PC-3 (cell line): ENCODE data around the gene TRUB2. TPM values are rescaled to one million over a fixed set of nuclear protein-coding genes. Genes with fewer than 3 reads are reported as not detected.

Experiments used
- ATAC-seq: fragments of 200-7000 bp; cut with Tn5 transposase; 2 replicates; pipeline ENCODE4 v1.9.1; 2020; ENCODE audit warnings: mild to moderate bottlenecking, moderate library complexity
- BruUV-seq: library from RNA; stranded (reverse); fragments of 400-500 nt; replicated peaks from 2 replicates; lab custom pipeline; 2021; lab: Mats Ljungman, UMichigan
- CTCF ChIA-PET: fragments of 300-600 bp; sonication (Branson Sonifier 250); formaldehyde crosslinking; loops from one replicate; lab custom pipeline; 2022; ENCODE audit warnings: antibody characterized with exemption; lab: Charles Lee
- POLR2A ChIA-PET: fragments of 300-600 bp; sonication (Branson Sonifier 250); formaldehyde crosslinking; loops from one replicate; lab custom pipeline; 2022; ENCODE audit warnings: antibody characterized with exemption; ENCODE audit not compliant: unreplicated experiment; lab: Charles Lee
- DNase-seq: peaks from one replicate; pipeline ENCODE4 v3.0.0-alpha.2; 2015
- H2AFZ ChIP-seq: fragments of 300-600 bp; sonication (generic); 2 replicates; pipeline ENCODE4 v1.6.0; 2016; ENCODE audit warnings: antibody characterized with exemption, low read length
- H3F3A ChIP-seq: fragments of 300-600 bp; sonication (generic); one replicate; pipeline ENCODE4 v1.6.0; 2017; ENCODE audit warnings: antibody characterized with exemption, low read length, control low read depth, mild to moderate bottlenecking; ENCODE audit not compliant: unreplicated experiment
- H3K27ac ChIP-seq: fragments of 300-600 bp; sonication (generic); 2 replicates; pipeline ENCODE4 v1.5.1; 2016; ENCODE audit warnings: mild to moderate bottlenecking, low read length
- H3K27me3 ChIP-seq: fragments of 300-600 bp; sonication (generic); 2 replicates; pipeline ENCODE4 v1.6.1; 2016; ENCODE audit warnings: low read length, mixed read lengths
- H3K36me3 ChIP-seq: fragments of 300-600 bp; sonication (generic); 2 replicates; pipeline ENCODE4 v1.6.1; 2016; ENCODE audit warnings: low read depth, mixed run types, low read length, mixed read lengths
- H3K4me1 ChIP-seq: fragments of 300-600 bp; sonication (generic); 2 replicates; pipeline ENCODE4 v1.5.1; 2016; ENCODE audit warnings: low read length; ENCODE audit not compliant: insufficient read depth
- H3K4me2 ChIP-seq: fragments of 300-600 bp; sonication (generic); 2 replicates; pipeline ENCODE4 v1.6.0; 2016; ENCODE audit warnings: low read length
- H3K4me3 ChIP-seq: fragments of 300-600 bp; sonication (generic); 2 replicates; pipeline ENCODE4 v1.5.1; 2016; ENCODE audit warnings: mild to moderate bottlenecking, low read length, mixed read lengths
- H3K79me2 ChIP-seq: fragments of 300-600 bp; sonication (generic); 2 replicates; pipeline ENCODE4 v1.6.1; 2017; ENCODE audit warnings: low read length, mixed read lengths
- H3K9ac ChIP-seq: fragments of 300-600 bp; sonication (generic); 2 replicates; pipeline ENCODE4 v1.6.0; 2016; ENCODE audit warnings: mild to moderate bottlenecking, low read length
- H3K9me2 ChIP-seq: fragments of 300-600 bp; sonication (generic); replicated peaks from 2 replicates; pipeline ENCODE4 v1.6.1; 2016; ENCODE audit warnings: mixed run types, low read length, mixed read lengths
- H3K9me3 ChIP-seq: fragments of 300-600 bp; sonication (generic); 2 replicates; pipeline ENCODE4 v1.6.1; 2016; ENCODE audit warnings: low read length, mixed read lengths
- H4K20me1 ChIP-seq: fragments of 300-600 bp; sonication (generic); 2 replicates; pipeline ENCODE4 v1.6.1; 2016; ENCODE audit warnings: low read length, mixed read lengths
- EZH2 ChIP-seq: fragments of 300-600 bp; sonication (generic); IDR thresholded peaks from one replicate; pipeline ENCODE4 v1.6.1; 2017; ENCODE audit warnings: antibody characterized with exemption, mild to moderate bottlenecking, low read length; ENCODE audit not compliant: unreplicated experiment
- EZH2phosphoT487 ChIP-seq: fragments of 300-600 bp; sonication (generic); IDR thresholded peaks from 2 replicates; pipeline ENCODE4 v1.6.1; 2018; ENCODE audit warnings: mild to moderate bottlenecking, antibody characterized with exemption, low read length, borderline replicate concordance
- intact Hi-C: fragments of 100-400 bp; cut with micrococcal nuclease; formaldehyde crosslinking; loops from 2 replicates; pipeline ENCODE4 v1.9.0; 2023
- total RNA-seq: library from RNA; depleted of rRNA; stranded (reverse); fragments of >200 nt; gene quantifications from 2 replicates; pipeline ENCODE4 v1.2.3, GENCODE V29; 2014
- TF ChIP-seq, protein P1 (sequence below): fragments of 300-600 bp; sonication (generic); conservative IDR thresholded peaks from 2 replicates; pipeline ENCODE4 v1.5.1; 2017; ENCODE audit warnings: antibody characterized with exemption, low read depth, mild to moderate bottlenecking, low read length

Gene TRUB2
- total RNA-seq, 1 experiment from 2014 or later = 24.9 TPM

DNA sequence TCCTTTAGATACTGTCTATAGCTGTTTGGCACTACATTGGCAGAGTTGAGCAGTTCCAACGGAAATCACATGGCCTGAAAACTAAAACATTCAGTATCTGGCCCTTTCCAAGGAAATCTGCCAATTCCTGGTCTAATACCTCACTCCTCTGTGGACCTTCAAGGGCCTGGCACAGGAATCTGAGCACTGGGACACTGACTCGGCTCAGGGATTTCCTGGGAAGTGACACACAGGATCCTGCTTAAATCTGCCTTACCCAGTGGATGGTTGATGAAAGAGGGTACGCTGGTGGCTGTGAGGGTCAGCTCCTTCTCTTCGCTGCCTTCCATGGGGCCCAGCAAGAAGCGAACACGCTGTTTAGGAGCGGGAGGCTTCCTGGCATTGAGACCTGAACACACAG is 904 bp downstream of the TRUB2 start:
- ChIA-PET POLR2A (no interaction called here), CTCF (interaction anchor here (0.6 kb wide), 1 partner anchor 16 kb away, joined by 3 read pairs; no protein-coding TSS in a partner anchor)
- no peak overlapping the region; the same call in 1 of the 2 replicates for H2AFZ ChIP-seq
- H3K4me2 ChIP-seq = peak overlapping the region; percentile 85
- no peaks in the 10 kb centered on the region for H3F3A ChIP-seq
- DNase-seq (no peak), ATAC-seq (no peak)
- no peaks in the 10 kb centered on the region for H4K20me1 ChIP-seq
- no peaks in the 10 kb centered on the region for H3K27me3 ChIP-seq
- H3K36me3 ChIP-seq = peaks cover 4% of the 10 kb centered on the region; the same call in 1 of the 2 replicates
- peak overlapping the region; percentile 95 for H3K9ac ChIP-seq
- no peak overlapping the region for H3K27ac ChIP-seq
- TF ChIP-seq EZH2 (no peak), EZH2phosphoT487 (no peak)
- TF ChIP-seq, protein P1, sequence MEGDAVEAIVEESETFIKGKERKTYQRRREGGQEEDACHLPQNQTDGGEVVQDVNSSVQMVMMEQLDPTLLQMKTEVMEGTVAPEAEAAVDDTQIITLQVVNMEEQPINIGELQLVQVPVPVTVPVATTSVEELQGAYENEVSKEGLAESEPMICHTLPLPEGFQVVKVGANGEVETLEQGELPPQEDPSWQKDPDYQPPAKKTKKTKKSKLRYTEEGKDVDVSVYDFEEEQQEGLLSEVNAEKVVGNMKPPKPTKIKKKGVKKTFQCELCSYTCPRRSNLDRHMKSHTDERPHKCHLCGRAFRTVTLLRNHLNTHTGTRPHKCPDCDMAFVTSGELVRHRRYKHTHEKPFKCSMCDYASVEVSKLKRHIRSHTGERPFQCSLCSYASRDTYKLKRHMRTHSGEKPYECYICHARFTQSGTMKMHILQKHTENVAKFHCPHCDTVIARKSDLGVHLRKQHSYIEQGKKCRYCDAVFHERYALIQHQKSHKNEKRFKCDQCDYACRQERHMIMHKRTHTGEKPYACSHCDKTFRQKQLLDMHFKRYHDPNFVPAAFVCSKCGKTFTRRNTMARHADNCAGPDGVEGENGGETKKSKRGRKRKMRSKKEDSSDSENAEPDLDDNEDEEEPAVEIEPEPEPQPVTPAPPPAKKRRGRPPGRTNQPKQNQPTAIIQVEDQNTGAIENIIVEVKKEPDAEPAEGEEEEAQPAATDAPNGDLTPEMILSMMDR = no peak
- peaks cover 41% of the 10 kb centered on the region for H3K79me2 ChIP-seq
- intact Hi-C loops = no loop called here
- peak overlapping the region; percentile 85 for H3K4me3 ChIP-seq
- H3K9me3 ChIP-seq = no peaks in the 10 kb centered on the region
- peaks cover 6% of the 10 kb centered on the region; the same call in 1 of the 2 replicates for H3K4me1 ChIP-seq
- BruUV-seq = no TSS peak
- no peaks in the 10 kb centered on the region for H3K9me2 ChIP-seq

DNA sequence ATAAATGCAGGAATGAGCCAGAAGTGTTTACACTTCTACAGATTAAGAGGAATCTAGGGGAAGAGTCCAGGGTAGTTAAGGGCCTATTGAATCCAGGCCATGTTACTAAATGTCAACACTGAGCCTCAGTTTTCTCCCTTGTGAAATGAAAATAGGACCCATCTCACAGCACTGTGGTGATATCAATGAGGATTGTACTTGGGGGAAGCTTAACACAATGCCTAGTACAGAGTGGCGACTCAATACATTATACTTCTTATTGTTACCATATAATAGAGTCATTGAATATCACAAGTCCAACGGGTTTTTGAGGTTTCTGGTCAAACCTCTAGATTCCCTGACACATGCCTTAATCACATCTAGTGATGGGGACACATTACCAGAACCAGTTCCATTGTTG is 4.6 kb downstream of the TRUB2 start:
- ATAC-seq (no peak), DNase-seq (peak; percentile 30)
- POLR2A ChIA-PET = no interaction called here
- Histone ChIP-seq H3K27me3 (no peaks in the 10 kb centered on the region), H3K9me3 (no peaks in the 10 kb centered on the region), H3K36me3 (no peaks in the 10 kb centered on the region; the same call in 1 of the 2 replicates), H3F3A (no peaks in the 10 kb centered on the region), H3K4me3 (no peak overlapping the region), H3K9me2 (no peaks in the 10 kb centered on the region), H2AFZ (no peak overlapping the region), H3K4me1 (peaks cover 6% of the 10 kb centered on the region; the same call in 1 of the 2 replicates), H3K27ac (peak overlapping the region; percentile 32), H3K79me2 (peaks cover 14% of the 10 kb centered on the region), H3K4me2 (no peak overlapping the region), H3K9ac (no peak overlapping the region), H4K20me1 (no peaks in the 10 kb centered on the region)
- no TSS peak for BruUV-seq
- CTCF ChIA-PET = no interaction called here
- intact Hi-C loops = no loop called here
- TF ChIP-seq, protein P1 = no peak
- TF ChIP-seq EZH2phosphoT487 (no peak), EZH2 (no peak)

DNA sequence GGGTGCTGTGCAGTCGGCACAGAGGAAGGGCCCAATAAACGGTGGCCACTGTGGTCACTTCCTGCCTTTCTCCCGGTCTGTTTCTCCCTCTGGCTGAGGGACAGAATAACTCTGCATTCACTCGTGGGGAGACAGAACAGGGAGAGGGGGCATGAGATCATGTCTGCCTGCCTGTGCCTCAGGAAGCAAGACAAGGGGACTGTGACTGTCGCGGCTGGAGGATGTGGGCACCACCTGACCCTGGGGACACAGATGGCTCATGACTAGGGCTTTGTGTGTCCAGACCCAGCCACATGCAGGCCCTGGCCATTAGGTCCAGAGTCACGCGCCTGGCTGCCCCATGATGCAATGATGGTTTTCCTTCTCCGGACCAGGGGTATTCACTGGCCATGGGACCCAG is 5.8 kb downstream of the TRUB2 start:
- BruUV-seq = no TSS peak
- TF ChIP-seq, protein P1 = no peak
- no peak for TF ChIP-seq EZH2
- TF ChIP-seq EZH2phosphoT487 = no peak
- H3K36me3 ChIP-seq = peaks cover 2% of the 10 kb centered on the region; the same call in 1 of the 2 replicates

More for the DNA sequence above, 5.8 kb downstream of the TRUB2 start:
- no peak overlapping the region for H3K27ac ChIP-seq
- no peaks in the 10 kb centered on the region for H3F3A ChIP-seq
- H3K27me3 ChIP-seq = no peaks in the 10 kb centered on the region
- intact Hi-C loops = no loop called here
- CTCF ChIA-PET = no interaction called here
- no peak overlapping the region for H2AFZ ChIP-seq
- H3K9me2 ChIP-seq = no peaks in the 10 kb centered on the region
- no peaks in the 10 kb centered on the region for H3K9me3 ChIP-seq
- DNase-seq (no peak), ATAC-seq (no peak)
- POLR2A ChIA-PET = no interaction called here
- no peaks in the 10 kb centered on the region for H4K20me1 ChIP-seq
- no peak overlapping the region for H3K9ac ChIP-seq
- no peak overlapping the region for H3K4me3 ChIP-seq
- peaks cover 6% of the 10 kb centered on the region for H3K79me2 ChIP-seq
- H3K4me1 ChIP-seq = peaks cover 4% of the 10 kb centered on the region; the same call in 1 of the 2 replicates
- H3K4me2 ChIP-seq = no peak overlapping the region
